IMR-90 (cell line): ENCODE data around the gene SLC12A6. TPM values are rescaled to one million over a fixed set of nuclear protein-coding genes. Genes with fewer than 3 reads are reported as not detected.
A peak's percentile ranks its signal among the peaks of the same experiment; 100 is the strongest.

Source experiments
- ATAC-seq: fragments of 200-7000 bp; cut with Tn5 transposase; 2 replicates; pipeline ENCODE4 v1.9.1; 2020; ENCODE audit warnings: low read depth, mild to moderate bottlenecking, moderate library complexity
- BruUV-seq: library from RNA; stranded (reverse); fragments of 400-500 nt; replicated peaks from 2 replicates; lab custom pipeline; 2021; lab: Mats Ljungman, UMichigan
- CTCF ChIA-PET: fragments of 300-600 bp; formaldehyde crosslinking; extraction: SDS; loops from one replicate; lab custom pipeline; 2021; ENCODE audit warnings: antibody characterized with exemption; lab: Yijun Ruan, JAX
- POLR2A ChIA-PET: fragments of 300-600 bp; sonication (Branson Sonifier 250); formaldehyde crosslinking; loops from one replicate; lab custom pipeline; 2022; ENCODE audit warnings: antibody characterized with exemption; ENCODE audit not compliant: unreplicated experiment; lab: Charles Lee
- DNase-seq: peaks from one replicate; pipeline ENCODE4 v3.0.0; 2013
- H2AFZ ChIP-seq: replicated peaks from 2 replicates; pipeline ENCODE3; 2013; ENCODE audit warnings: low read length, mild to moderate bottlenecking; ENCODE audit not compliant: poor library complexity
- H2AK5ac ChIP-seq: 2 replicates; pipeline ENCODE4 v1.6.1; 2013; ENCODE audit warnings: low read depth, low read length, inconsistent platforms
- H2AK9ac ChIP-seq: replicated peaks from 2 replicates; pipeline ENCODE3; 2013; ENCODE audit warnings: mild to moderate bottlenecking, low read depth, low read length, moderate library complexity; ENCODE audit not compliant: poor library complexity
- H2BK120ac ChIP-seq: 2 replicates; pipeline ENCODE4 v1.6.1; 2013; ENCODE audit warnings: low read depth, low read length, inconsistent platforms
- H2BK15ac ChIP-seq: 3 replicates; pipeline ENCODE4 v1.6.1; 2013; ENCODE audit warnings: low read depth, low read length, inconsistent platforms
- H2BK20ac ChIP-seq: 2 replicates; pipeline ENCODE4 v1.6.1; 2013; ENCODE audit warnings: low read depth, mild to moderate bottlenecking, inconsistent platforms, low read length, moderate library complexity
- H2BK5ac ChIP-seq: 2 replicates; pipeline ENCODE4 v1.6.1; 2013; ENCODE audit warnings: mild to moderate bottlenecking, low read depth, low read length, inconsistent platforms; ENCODE audit not compliant: poor library complexity, severe bottlenecking
- H3K14ac ChIP-seq: replicated peaks from 2 replicates; pipeline ENCODE4 v1.6.1; 2013; ENCODE audit warnings: low read depth, low read length, inconsistent platforms
- H3K18ac ChIP-seq: 2 replicates; pipeline ENCODE4 v1.6.1; 2013; ENCODE audit warnings: low read depth, low read length, control low read depth
- H3K23ac ChIP-seq: 2 replicates; pipeline ENCODE4 v1.6.1; 2013; ENCODE audit warnings: low read depth, low read length, inconsistent platforms
- H3K27ac ChIP-seq: 2 replicates; pipeline ENCODE4 v1.5.1; 2013; ENCODE audit warnings: mild to moderate bottlenecking, control low read depth, low read length; ENCODE audit not compliant: insufficient read depth
- H3K27me3 ChIP-seq: 2 replicates; pipeline ENCODE4 v1.6.1; 2013; ENCODE audit warnings: low read length; ENCODE audit not compliant: control insufficient read depth, insufficient read depth
- H3K36me3 ChIP-seq: 2 replicates; pipeline ENCODE4 v1.6.1; 2013; ENCODE audit warnings: low read length, mixed read lengths; ENCODE audit not compliant: control insufficient read depth, insufficient read depth
- H3K4ac ChIP-seq: 2 replicates; pipeline ENCODE4 v1.6.1; 2013; ENCODE audit warnings: low read depth, low read length, inconsistent platforms
- H3K4me1 ChIP-seq: 2 replicates; pipeline ENCODE4 v1.6.1; 2013; ENCODE audit warnings: low read length, mixed read lengths; ENCODE audit not compliant: control insufficient read depth, insufficient read depth
- H3K4me2 ChIP-seq: 2 replicates; pipeline ENCODE4 v1.6.1; 2013; ENCODE audit warnings: low read depth, mild to moderate bottlenecking, control low read depth, low read length, moderate library complexity
- H3K4me3 ChIP-seq: 2 replicates; pipeline ENCODE4 v1.5.1; 2013; ENCODE audit warnings: low read depth, mild to moderate bottlenecking, control low read depth, low read length, moderate library complexity; ENCODE audit not compliant: insufficient read depth
- H3K56ac ChIP-seq: 2 replicates; pipeline ENCODE4 v1.6.1; 2013; ENCODE audit warnings: low read length, inconsistent platforms; ENCODE audit not compliant: insufficient read depth; ENCODE audit errors: extremely low read depth
- H3K79me1 ChIP-seq, 2 experiments: 2 replicates each; pipeline ENCODE4 v1.6.1; 2013; ENCODE audit warnings: low read length in 2 of 2, inconsistent platforms in 1 of 2, low read depth in 1 of 2
- H3K9ac ChIP-seq: 2 replicates; pipeline ENCODE4 v1.6.1; 2013; ENCODE audit warnings: low read depth, low read length, control low read depth
- H3K9me1 ChIP-seq: 2 replicates; pipeline ENCODE4 v1.6.1; 2013; ENCODE audit warnings: low read length, inconsistent platforms; ENCODE audit not compliant: insufficient read depth
- H3K9me3 ChIP-seq: 2 replicates; pipeline ENCODE4 v1.6.1; 2013; ENCODE audit warnings: low read length; ENCODE audit not compliant: control insufficient read depth, insufficient read depth
- H4K20me1 ChIP-seq: 2 replicates; pipeline ENCODE4 v1.6.1; 2013; ENCODE audit warnings: low read length, inconsistent platforms; ENCODE audit not compliant: insufficient read depth
- H4K5ac ChIP-seq: 2 replicates; pipeline ENCODE4 v1.6.1; 2013; ENCODE audit warnings: mild to moderate bottlenecking, low read depth, low read length, control low read depth
- H4K8ac ChIP-seq, 2 experiments: 2 replicates each; pipeline ENCODE4 v1.6.1; 2013; ENCODE audit warnings: low read depth in 2 of 2, low read length in 2 of 2, control low read depth in 1 of 2, inconsistent platforms in 1 of 2
- H4K91ac ChIP-seq: 2 replicates; pipeline ENCODE4 v1.6.1; 2013; ENCODE audit warnings: low read depth, low read length, inconsistent platforms; ENCODE audit not compliant: insufficient read depth
- CTCF ChIP-seq: conservative IDR thresholded peaks from 2 replicates; pipeline ENCODE4 v1.5.1; 2012; ENCODE audit warnings: mild to moderate bottlenecking, low read depth, low read length, improper control_type of control experiment
- MAFK ChIP-seq: IDR thresholded peaks from 2 replicates; pipeline ENCODE4 v1.6.1; 2012; ENCODE audit warnings: low read depth, low read length, improper control_type of control experiment
- MAZ ChIP-seq: IDR thresholded peaks from 2 replicates; pipeline ENCODE4 v1.6.1; 2012; ENCODE audit warnings: low read depth, mild to moderate bottlenecking, low read length, improper control_type of control experiment, moderate library complexity, borderline replicate concordance
- NFE2L2 ChIP-seq: fragments of 150-350 bp; IDR thresholded peaks from 2 replicates; pipeline ENCODE4 v1.6.1; 2016; ENCODE audit warnings: low read depth, mild to moderate bottlenecking, low read length
- POLR2A ChIP-seq: IDR thresholded peaks from 2 replicates; pipeline ENCODE4 v1.6.1; 2012; ENCODE audit warnings: mild to moderate bottlenecking, low read depth, low read length
- RCOR1 ChIP-seq: IDR thresholded peaks from 2 replicates; pipeline ENCODE4 v1.6.1; 2012; ENCODE audit warnings: mild to moderate bottlenecking, low read length, improper control_type of control experiment; ENCODE audit not compliant: insufficient replicate concordance
- RFX5 ChIP-seq: IDR thresholded peaks from 2 replicates; pipeline ENCODE4 v1.8.0; 2012; ENCODE audit warnings: low read depth, mild to moderate bottlenecking, low read length, moderate library complexity
- SMC3 ChIP-seq: fragments of 150-350 bp; IDR thresholded peaks from 2 replicates; pipeline ENCODE4 v1.6.1; 2016; ENCODE audit warnings: low read depth, mild to moderate bottlenecking, antibody characterized with exemption, low read length, moderate library complexity
- WGBS, 2 experiments: methylation state at CpG; one replicate each; pipeline versions ENCODE4 v1.1.5 to v1.1.7; 2013; ENCODE audit warnings: missing lambda C conversion rate in 2 of 2; ENCODE audit not compliant: insufficient read length in 1 of 2; ENCODE audit errors: extremely low coverage in 2 of 2; 5-methylcytosine and 5-hydroxymethylcytosine counted together
- dilution Hi-C: fragments of 300-500 bp; cut with HindIII; formaldehyde crosslinking; loops from one replicate; pipeline ENCODE4 v1.14.3; 2018; ENCODE audit warnings: low sequenced_read_pairs; ENCODE audit not compliant: unreplicated experiment
- in situ Hi-C: fragments of 300-500 bp; cut with MboI; formaldehyde crosslinking; loops from 3 replicates; pipeline ENCODE4 v1.14.3; 2019; ENCODE audit warnings: low sequenced_read_pairs, inconsistent platforms, mixed read lengths
- intact Hi-C: fragments of 100-400 bp; cut with micrococcal nuclease; formaldehyde crosslinking; loops from 2 replicates; pipeline ENCODE4 v1.10.0; 2022
- polyA plus RNA-seq, 3 experiments: library from polyadenylated mRNA; depleted of rRNA; stranded (reverse); fragments of >200 nt; gene quantifications; 2 replicates each; pipeline ENCODE4 v1.2.3, GENCODE V29; 2012; ENCODE audit warnings: low replicate concordance in 1 of 3
- total RNA-seq: library from RNA; depleted of rRNA; stranded (reverse); fragments of >200 nt; gene quantifications from 2 replicates; pipeline ENCODE4 v1.2.3, GENCODE V29; 2012
- TF ChIP-seq, protein P1 (sequence below): fragments of 150-350 bp; IDR thresholded peaks from 2 replicates; pipeline ENCODE4 v1.6.1; 2016; ENCODE audit warnings: low read depth, mild to moderate bottlenecking, low read length, moderate library complexity, borderline replicate concordance
- TF ChIP-seq, protein P2 (sequence below): fragments of 150-350 bp; IDR thresholded peaks from 2 replicates; pipeline ENCODE4 v1.6.1; 2017; ENCODE audit warnings: mild to moderate bottlenecking, antibody characterized with exemption, low read length, low read depth

The SLC12A6 gene
- total and polyA plus RNA-seq, 2 of the 4 experiments (the other 2 are of a cell fraction): 7.7 to 10.2 TPM

DNA sequence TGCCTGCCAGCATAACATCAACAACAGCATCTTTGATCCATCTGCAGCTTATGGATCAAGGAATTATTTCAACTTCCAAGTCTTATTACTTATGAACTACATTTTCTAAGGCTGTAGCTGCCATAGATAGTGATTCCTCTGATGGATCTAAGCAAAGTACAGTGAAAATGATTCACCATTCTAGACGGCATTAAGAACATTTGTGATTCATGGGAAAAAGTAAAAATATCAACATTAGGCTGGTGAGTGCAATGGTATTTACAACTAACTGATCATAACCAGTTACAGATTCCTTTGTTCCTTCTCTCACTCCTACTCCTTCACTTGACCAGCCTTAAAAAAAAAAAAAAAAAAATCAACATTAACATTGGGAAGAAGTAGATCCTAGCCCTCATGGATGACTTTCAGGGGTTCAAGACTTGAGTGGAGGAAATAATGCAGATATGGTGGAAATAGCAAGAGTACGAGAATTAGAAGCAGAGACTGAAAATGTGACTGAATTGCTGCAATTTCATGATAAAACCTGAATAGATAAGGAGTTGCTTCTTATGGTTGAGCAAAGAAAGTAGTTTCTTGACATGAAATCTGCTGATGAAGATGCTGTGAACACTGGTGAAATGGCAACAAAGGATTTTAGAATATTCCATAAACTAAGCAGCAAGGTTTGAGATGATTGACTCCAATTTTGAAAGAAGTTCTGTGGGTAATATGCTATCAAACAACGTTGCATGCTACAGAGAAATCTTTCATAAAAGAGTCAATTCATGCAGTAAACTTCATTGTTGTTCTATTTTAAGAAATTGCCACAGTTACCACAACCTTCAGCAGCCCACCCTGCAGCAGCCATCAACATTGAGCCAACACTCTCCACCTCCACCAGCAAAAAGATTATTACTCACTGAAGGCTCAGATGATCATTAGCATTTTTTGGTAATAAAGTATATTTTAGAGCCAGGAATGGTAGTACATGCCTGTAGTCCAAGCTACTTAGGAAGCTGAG, 22.8 kb downstream of the SLC12A6 start:
- H4K20me1 ChIP-seq: no peaks in the 10 kb centered on the region
- no peak overlapping the region for H3K4ac ChIP-seq
- in situ Hi-C loops: no loop called here
- no peak overlapping the region for H4K91ac ChIP-seq
- no peak overlapping the region for H3K27ac ChIP-seq
- BruUV-seq: no TSS peak
- intact Hi-C loops: no loop called here
- H3K9ac ChIP-seq: no peak overlapping the region
- no peaks in the 10 kb centered on the region for H3K9me3 ChIP-seq
- H4K8ac ChIP-seq: no peak overlapping the region
- H2AK9ac ChIP-seq: no peak overlapping the region
- TF ChIP-seq MAZ (no peak), SMC3 (no peak), NFE2L2 (no peak), MAFK (no peak), RFX5 (no peak), CTCF (no peak), RCOR1 (no peak), POLR2A (no peak)
- TF ChIP-seq, protein P1, sequence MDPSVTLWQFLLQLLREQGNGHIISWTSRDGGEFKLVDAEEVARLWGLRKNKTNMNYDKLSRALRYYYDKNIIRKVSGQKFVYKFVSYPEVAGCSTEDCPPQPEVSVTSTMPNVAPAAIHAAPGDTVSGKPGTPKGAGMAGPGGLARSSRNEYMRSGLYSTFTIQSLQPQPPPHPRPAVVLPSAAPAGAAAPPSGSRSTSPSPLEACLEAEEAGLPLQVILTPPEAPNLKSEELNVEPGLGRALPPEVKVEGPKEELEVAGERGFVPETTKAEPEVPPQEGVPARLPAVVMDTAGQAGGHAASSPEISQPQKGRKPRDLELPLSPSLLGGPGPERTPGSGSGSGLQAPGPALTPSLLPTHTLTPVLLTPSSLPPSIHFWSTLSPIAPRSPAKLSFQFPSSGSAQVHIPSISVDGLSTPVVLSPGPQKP: no peak
- TF ChIP-seq, protein P2, sequence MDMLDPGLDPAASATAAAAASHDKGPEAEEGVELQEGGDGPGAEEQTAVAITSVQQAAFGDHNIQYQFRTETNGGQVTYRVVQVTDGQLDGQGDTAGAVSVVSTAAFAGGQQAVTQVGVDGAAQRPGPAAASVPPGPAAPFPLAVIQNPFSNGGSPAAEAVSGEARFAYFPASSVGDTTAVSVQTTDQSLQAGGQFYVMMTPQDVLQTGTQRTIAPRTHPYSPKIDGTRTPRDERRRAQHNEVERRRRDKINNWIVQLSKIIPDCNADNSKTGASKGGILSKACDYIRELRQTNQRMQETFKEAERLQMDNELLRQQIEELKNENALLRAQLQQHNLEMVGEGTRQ: no peak
- POLR2A ChIA-PET: interaction anchor here (0.5 kb wide), 1 partner anchor 273 kb away, joined by 3 read pairs; no protein-coding TSS in a partner anchor
- no peaks in the 10 kb centered on the region; the same call in 1 of the 2 replicates for H3K4me1 ChIP-seq
- CTCF ChIA-PET: no interaction called here
- H2AK5ac ChIP-seq: no peak overlapping the region
- ATAC-seq: no peak
- no peak overlapping the region for H3K14ac ChIP-seq
- H3K4me2 ChIP-seq: no peak overlapping the region
- no peak overlapping the region for H2BK5ac ChIP-seq
- H3K27me3 ChIP-seq: no peaks in the 10 kb centered on the region
- H2BK120ac ChIP-seq: no peak overlapping the region
- peaks cover 3 to 7% of the 10 kb centered on the region in 2 experiments; a peak in 3 of 4 replicates for H3K79me1 ChIP-seq
- DNase-seq: peak; percentile 42
- H3K23ac ChIP-seq: no peak overlapping the region
- WGBS, 2 experiments: 100% methylated on average over 1 of the region's 3 CpGs; no CpG with 5 or more reads in 1 of the 2 experiments
- H2BK15ac ChIP-seq: no peak overlapping the region
- H3K9me1 ChIP-seq: no peaks in the 10 kb centered on the region; the same call in 1 of the 2 replicates
- H2AFZ ChIP-seq: no peak overlapping the region
- H3K56ac ChIP-seq: no peak overlapping the region
- H2BK20ac ChIP-seq: no peak overlapping the region
- no peak overlapping the region for H4K5ac ChIP-seq
- H3K4me3 ChIP-seq: no peak overlapping the region
- no peak overlapping the region for H3K18ac ChIP-seq
- dilution Hi-C loops: no loop called here
- H3K36me3 ChIP-seq: no peaks in the 10 kb centered on the region
